ENCODE results near the gene SHANK3. TPM values are rescaled to one million over a fixed set of nuclear protein-coding genes. Genes with fewer than 3 reads are reported as not detected.

Gene SHANK3
- total RNA-seq: 0.32 and 0.43 TPM in 2 replicates

DNA sequence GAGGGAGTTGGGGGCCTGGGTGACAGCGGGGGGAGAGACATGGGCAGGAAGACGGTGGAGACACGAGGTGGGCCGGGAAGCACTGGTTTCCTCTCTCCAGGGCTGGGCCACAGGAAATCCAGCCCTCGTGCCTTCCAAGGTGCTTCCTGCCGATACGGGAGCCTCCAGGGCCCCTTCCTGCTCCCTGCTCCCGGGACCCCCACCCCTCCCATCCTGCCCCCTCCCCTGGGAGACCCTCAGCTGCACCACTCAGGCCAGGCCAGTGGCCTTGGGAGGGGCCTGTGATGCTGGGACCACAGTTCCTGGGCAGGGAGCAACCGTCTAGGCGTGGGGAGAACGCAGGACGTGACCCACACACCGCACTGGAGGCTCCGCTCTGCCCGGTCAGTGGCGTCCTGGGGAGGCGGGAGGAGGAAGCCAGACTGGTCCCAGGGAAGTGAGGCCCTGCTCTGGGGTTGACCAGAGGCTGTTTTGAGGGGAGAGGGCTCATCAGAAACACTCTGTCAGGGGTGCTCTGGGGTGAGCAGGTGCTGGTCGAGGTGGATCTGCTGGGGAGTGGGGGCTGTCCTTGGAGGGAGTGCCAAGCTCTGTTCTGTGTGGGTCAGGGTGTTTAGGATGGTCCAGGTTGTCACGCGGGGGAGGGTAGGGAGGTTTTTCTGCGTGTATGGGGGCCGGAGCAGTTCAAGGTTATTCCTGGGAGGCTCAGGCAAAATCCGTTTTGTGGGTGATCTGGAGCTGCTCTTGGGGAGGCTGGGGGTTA lies at the start of gene SHANK3:
Gene SHANK3 (plus strand): TSS at position 353 of the 760 bp plus-strand sequence.

DNA sequence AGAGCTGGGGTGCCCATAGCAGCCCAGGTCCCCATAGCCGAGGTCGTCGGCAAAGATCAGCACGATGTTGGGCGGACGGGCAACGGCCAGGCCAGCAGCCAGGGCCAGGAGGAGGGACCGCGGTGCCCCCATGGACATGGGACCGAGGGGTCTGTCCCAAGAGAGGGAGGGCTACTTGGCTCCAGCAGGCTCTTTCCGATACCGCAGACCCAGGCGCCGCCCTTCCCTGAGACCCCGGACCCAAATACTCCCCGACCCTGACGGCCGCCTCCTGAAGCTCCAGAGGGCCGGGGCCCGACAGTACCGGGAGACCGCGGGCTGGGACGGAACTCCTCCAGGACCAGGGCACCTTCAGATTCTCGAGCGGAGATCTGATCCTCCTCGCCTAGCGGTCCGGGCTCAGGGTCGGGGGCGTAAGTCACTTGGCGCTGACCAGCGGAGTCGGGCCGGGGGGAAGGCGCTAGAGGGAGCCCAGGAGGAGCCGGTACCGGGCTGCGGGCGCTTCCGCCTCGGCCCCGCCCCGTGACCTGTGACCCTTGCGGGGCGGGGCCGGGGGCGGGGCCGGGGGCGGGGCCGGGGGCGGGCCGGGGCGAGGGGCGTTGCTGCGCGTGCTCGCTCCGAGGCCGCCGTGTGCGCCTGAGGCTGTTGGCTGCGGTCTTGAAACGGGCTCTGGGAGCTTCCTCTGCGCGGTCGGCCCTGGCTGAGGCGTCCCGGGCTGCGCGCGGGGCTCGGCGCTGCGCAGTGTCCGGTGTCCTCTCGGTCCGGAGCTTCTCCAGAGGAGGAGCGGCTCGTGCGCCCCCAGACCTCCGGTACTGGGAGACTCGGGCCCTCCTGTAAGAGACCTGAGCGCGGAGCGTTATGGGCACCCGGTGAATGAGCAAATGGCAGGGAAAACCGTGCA lies 44.7 kb upstream of the SHANK3 start, which contains the start of gene ARSA:
Gene ARSA (minus strand): TSS at position 511 of the 901 bp plus-strand sequence. CDS start 373 bp downstream, at position 138.

Other genes with a start within 250 kb of the SHANK3 start
- gene SBF1, start 197.8 kb upstream of the SHANK3 start, total RNA-seq: 46.0 and 79.3 TPM in 2 replicates
- gene ADM2, start 191.3 kb upstream of the SHANK3 start, total RNA-seq: 0.16 and 0.86 TPM in 2 replicates
- not detected in 2 replicates for gene MIOX, start 186.0 kb upstream of the SHANK3 start, total RNA-seq
- gene LMF2, start 165.1 kb upstream of the SHANK3 start, total RNA-seq: 19.3 and 20.5 TPM in 2 replicates
- gene NCAPH2, start 164.6 kb upstream of the SHANK3 start, total RNA-seq: 17.5 and 21.6 TPM in 2 replicates
- gene SCO2, start 147.2 kb upstream of the SHANK3 start, total RNA-seq: 2.6 and 2.8 TPM in 2 replicates
- gene TYMP, start 142.8 kb upstream of the SHANK3 start, total RNA-seq: 8.8 and 18.3 TPM in 2 replicates
- gene KLHDC7B, start 126.9 kb upstream of the SHANK3 start, total RNA-seq: 0.60 TPM in 1 of 2 replicates, not detected in the other
- 0.94 TPM in 1 of 2 replicates, not detected in the other for gene SYCE3, start 109.9 kb upstream of the SHANK3 start, total RNA-seq
- 0.95 and 4.4 TPM in 2 replicates for gene CPT1B, start 94.4 kb upstream of the SHANK3 start, total RNA-seq
- 15.1 and 21.3 TPM in 2 replicates for gene CHKB, start 90.0 kb upstream of the SHANK3 start, total RNA-seq
- 0.26 and 0.32 TPM in 2 replicates for gene MAPK8IP2, start 72.0 kb upstream of the SHANK3 start, total RNA-seq
- 11.3 and 11.5 TPM in 2 replicates for gene ARSA, start 44.7 kb upstream of the SHANK3 start, total RNA-seq
- not detected in 2 replicates for gene ACR, start 65.4 kb downstream of the SHANK3 start, total RNA-seq
- gene RABL2B, start 110.8 kb downstream of the SHANK3 start, total RNA-seq: 7.3 and 9.4 TPM in 2 replicates